ENCODE results near the gene MKRN2OS. TPM values are rescaled to one million over a fixed set of nuclear protein-coding genes. Genes with fewer than 3 reads are reported as not detected.

MKRN2OS gene
- total and polyA plus RNA-seq, 12 donors, result not detected

GRCh38 chr3:12579905-12580304 is 34.6 kb upstream of the MKRN2OS start:
- H3K27ac ChIP-seq, result peak overlapping the region in 2 of 5 donors; percentile 21 to 43
- DNase-seq, result peak in 5 of 7 donors; percentile 42 to 70 (median 60)
- no peaks in the 10 kb centered on the region for H3K27me3 ChIP-seq
- H3K4me3 ChIP-seq, result no peak overlapping the region
- H3K9me3 ChIP-seq (replicated peaks in 1 of 3), result no peaks in the 10 kb centered on the region
- H3K4me1 ChIP-seq (replicated peaks in 1 of 2), result peaks cover 0 to 10% of the 10 kb centered on the region in 2 donors
- no peak for TF ChIP-seq CTCF (IDR thresholded peaks at IDR 0.05)
- no peak for TF ChIP-seq POLR2A (IDR thresholded peaks at IDR 0.05)
- peaks cover 0 to 69% of the 10 kb centered on the region in 2 donors for H3K36me3 ChIP-seq (replicated peaks in 1 of 2)
- 23 to 36% (median 27%) methylated on average over 3 of the region's 3 CpGs for WGBS, 4 donors
- intact Hi-C loops (cut with DNase I), result no loop called here

GRCh38 chr3:12579456-12579855 is 34.2 kb upstream of the MKRN2OS start:
- TF ChIP-seq POLR2A (IDR thresholded peaks at IDR 0.05) (no peak), CTCF (IDR thresholded peaks at IDR 0.05) (no peak)
- Histone ChIP-seq H3K4me3 (no peak overlapping the region), H3K27me3 (no peaks in the 10 kb centered on the region), H3K36me3 (replicated peaks in 1 of 2) (peaks cover 0 to 69% of the 10 kb centered on the region in 2 donors), H3K4me1 (replicated peaks in 1 of 2) (peaks cover 0 to 10% of the 10 kb centered on the region in 2 donors), H3K27ac (peak overlapping the region in 2 of 5 donors; percentile 21 to 33), H3K9me3 (replicated peaks in 1 of 3) (no peaks in the 10 kb centered on the region)
- WGBS, 4 donors, result 79 to 87% (median 83%) methylated on average over 3 of the region's 3 CpGs
- no peak for DNase-seq
- intact Hi-C loops (cut with DNase I), result no loop called here

GRCh38 chr3:12578742-12579141 is 33.4 kb upstream of the MKRN2OS start:
- Histone ChIP-seq H3K36me3 (replicated peaks in 1 of 2) (peaks cover 0 to 69% of the 10 kb centered on the region in 2 donors), H3K9me3 (replicated peaks in 1 of 3) (no peaks in the 10 kb centered on the region), H3K4me3 (no peak overlapping the region), H3K4me1 (replicated peaks in 1 of 2) (peaks cover 0 to 10% of the 10 kb centered on the region in 2 donors), H3K27me3 (no peaks in the 10 kb centered on the region), H3K27ac (no peak overlapping the region)
- TF ChIP-seq POLR2A (IDR thresholded peaks at IDR 0.05) (no peak), CTCF (IDR thresholded peaks at IDR 0.05) (no peak)
- peak in 1 of 7 donors; percentile 7 for DNase-seq
- WGBS, 4 donors, result 90 to 95% (median 94%) methylated on average over 2 of the region's 2 CpGs
- intact Hi-C loops (cut with DNase I), result no loop called here

GRCh38 chr3:12577379-12577778 is 32.1 kb upstream of the MKRN2OS start:
- TF ChIP-seq POLR2A (IDR thresholded peaks at IDR 0.05) (no peak), CTCF (IDR thresholded peaks at IDR 0.05) (no peak)
- WGBS, 4 donors, result 80 to 93% (median 91%) methylated on average over 5 of the region's 5 CpGs

More at GRCh38 chr3:12577379-12577778, 32.1 kb upstream of the MKRN2OS start:
- Histone ChIP-seq H3K27ac (no peak overlapping the region), H3K4me3 (no peak overlapping the region), H3K4me1 (replicated peaks in 1 of 2) (peaks cover 0 to 10% of the 10 kb centered on the region in 2 donors), H3K36me3 (replicated peaks in 1 of 2) (peaks cover 0 to 69% of the 10 kb centered on the region in 2 donors), H3K27me3 (no peaks in the 10 kb centered on the region), H3K9me3 (replicated peaks in 1 of 3) (no peaks in the 10 kb centered on the region)
- intact Hi-C loops (cut with DNase I), result no loop called here
- no peak for DNase-seq

Measured in adrenal gland (tissue), 12 donors.